Glomerular endothelial cell (primary cell): Measurements from ENCODE around the gene MAP4. TPM values are rescaled to one million over a fixed set of nuclear protein-coding genes. Genes with fewer than 3 reads are reported as not detected.
"Not testable (repeated sequence)": the region's sequence is repeated elsewhere in the genome, so short reads cannot be mapped to it uniquely, and the experiment has no call there.

Experiments
- DNase-seq: peaks from one replicate; pipeline ENCODE4 v3.0.0-alpha.2; 2011; ENCODE audit warnings: low read depth, low spot score; ENCODE audit errors: extremely low read depth
- total RNA-seq: library from RNA; depleted of rRNA; stranded (reverse); fragments of >200 nt; gene quantifications from 2 replicates; pipeline ENCODE4 v1.2.3, GENCODE V29; 2015

MAP4 gene
- total RNA-seq: 226 and 263 TPM in 2 replicates

GRCh38 chr3:48016301-48016973, at the start of gene MAP4:
Gene MAP4 (minus strand): TSS chr3:48016416. CDS start chr3:47998860, 17,556 bp downstream.
- no peak for DNase-seq

- no peak for DNase-seq
Measured at GRCh38 chr3:48065035-48065434, 48.8 kb upstream of the MAP4 start.

- no peak for DNase-seq
Measured at GRCh38 chr3:48064292-48064829, 48.1 kb upstream of the MAP4 start.

GRCh38 chr3:48061586-48061985, 45.4 kb upstream of the MAP4 start:
- DNase-seq: not testable (repeated sequence)

- DNase-seq: no peak
Measured at GRCh38 chr3:48058091-48058490, 41.9 kb upstream of the MAP4 start.

GRCh38 chr3:48057521-48057920, 41.3 kb upstream of the MAP4 start:
- no peak for DNase-seq

- DNase-seq: no peak
Measured at GRCh38 chr3:48047841-48048464, 31.7 kb upstream of the MAP4 start.

- no peak for DNase-seq
Measured at GRCh38 chr3:48042071-48042760, 26.0 kb upstream of the MAP4 start.

GRCh38 chr3:48039487-48040190, 23.4 kb upstream of the MAP4 start:
- DNase-seq: no peak

- DNase-seq: no peak
Measured at GRCh38 chr3:48038971-48039481, 22.8 kb upstream of the MAP4 start.

GRCh38 chr3:48034000-48034516, 17.8 kb upstream of the MAP4 start:
- DNase-seq: no peak

GRCh38 chr3:48030188-48030587, 14.0 kb upstream of the MAP4 start:
- DNase-seq: no peak

- no peak for DNase-seq
Measured at GRCh38 chr3:48026951-48027908, 11.0 kb upstream of the MAP4 start.

GRCh38 chr3:48026098-48026497, 9.9 kb upstream of the MAP4 start:
- no peak for DNase-seq

GRCh38 chr3:48024401-48024800, 8.2 kb upstream of the MAP4 start:
- DNase-seq: no peak

- DNase-seq: no peak
Measured at GRCh38 chr3:48023377-48023776, 7.2 kb upstream of the MAP4 start.

GRCh38 chr3:48022178-48022577, 6.0 kb upstream of the MAP4 start:
- no peak for DNase-seq

- DNase-seq: no peak
Measured at GRCh38 chr3:48018841-48019240, 2.6 kb upstream of the MAP4 start.

- DNase-seq: no peak
Measured at GRCh38 chr3:48015431-48016180, 610 bp downstream of the MAP4 start.
